Measurements from ENCODE around the gene STAG1. TPM values are rescaled to one million over a fixed set of nuclear protein-coding genes. Genes with fewer than 3 reads are reported as not detected.

The STAG1 gene
- total and polyA plus RNA-seq, 9 of the 15 experiments (the other 6 are each of a cell fraction or from before 2014, with no cell fraction given) = 2.7 to 17.7 (median 8.8) TPM

- H3K79me2 ChIP-seq (ENCODE audit: control insufficient read depth, insufficient read depth, low read length) = no peaks in the 10 kb centered on the region
- POLR2A ChIA-PET = no interaction called here
- H3K36me3 ChIP-seq (ENCODE audit: control insufficient read depth, insufficient read depth, low read length) = no peaks in the 10 kb centered on the region
- no peak overlapping the region for H3K9ac ChIP-seq (ENCODE audit: insufficient read depth in 1 of 2, low read depth in 2 of 2, low read length in 2 of 2)
- intact Hi-C loops (cut with micrococcal nuclease) (no loop called here), in situ Hi-C loops (cut with MboI) (no loop called here)
- no peaks in the 10 kb centered on the region for H4K20me1 ChIP-seq (replicated peaks; ENCODE audit: control insufficient read depth, insufficient read depth, low read length)
- WGBS (ENCODE audit: insufficient coverage, low coverage, missing lambda C conversion rate) = 57% methylated on average over 6 of the region's 6 CpGs
- no peaks in the 10 kb centered on the region for H3K9me3 ChIP-seq (replicated peaks; ENCODE audit: control insufficient read depth, insufficient read depth, low read depth, low read length)
- CTCF ChIA-PET (ENCODE audit: low intra/inter-chr PET ratio) = no interaction called here
- H3K4me2 ChIP-seq (ENCODE audit: insufficient read depth, low read length) = no peak overlapping the region
- no peaks in the 10 kb centered on the region for H3K27me3 ChIP-seq (ENCODE audit: control insufficient read depth in 2 of 2, insufficient read depth in 2 of 2, low read length in 2 of 2)
- H2AFZ ChIP-seq (ENCODE audit: low read depth, low read length) = no peak overlapping the region
- FAIRE-seq (no peak), ATAC-seq (no peak), DNase-seq (ENCODE audit: extremely low read depth in 1 of 4, low spot score in 3 of 4) (no peak)
- no TSS peak for BruUV-seq (replicated peaks)
- no peak overlapping the region for H3K27ac ChIP-seq (ENCODE audit: extremely low read depth, low read depth, low read length)
- TF ChIP-seq ZBTB1 (CRISPR knock-in tag; IDR thresholded peaks at IDR 0.05; ENCODE audit: borderline replicate concordance, low read depth) (no peak), ZNF316 (IDR thresholded peaks at IDR 0.05) (peak; percentile 21; the same call in 1 of the 2 replicates)
- H3K9me1 ChIP-seq (ENCODE audit: control insufficient read depth, insufficient read depth, low read length) = no peaks in the 10 kb centered on the region
- H3K4me3 ChIP-seq = no peak overlapping the region
- peaks cover 0 to 22% of the 10 kb centered on the region in 2 experiments; a peak in 3 of 5 replicates for H3K4me1 ChIP-seq (replicated peaks in 1 of 2; ENCODE audit: control insufficient read depth in 2 of 2, insufficient read depth in 2 of 2, low read length in 2 of 2)
These were observed 175.7 kb downstream of the STAG1 start for GRCh38 chr3:136576279-136577009.

- DNase-seq (ENCODE audit: extremely low read depth in 1 of 4, low spot score in 3 of 4) = no peak
- Histone ChIP-seq H3K36me3 (ENCODE audit: control insufficient read depth, insufficient read depth, low read length) (no peaks in the 10 kb centered on the region), H3K4me2 (ENCODE audit: insufficient read depth, low read length) (no peak overlapping the region), H3K9ac (ENCODE audit: insufficient read depth in 1 of 2, low read depth in 2 of 2, low read length in 2 of 2) (no peak overlapping the region), H3K27ac (ENCODE audit: extremely low read depth, low read depth, low read length) (no peak overlapping the region), H3K9me1 (ENCODE audit: control insufficient read depth, insufficient read depth, low read length) (no peaks in the 10 kb centered on the region), H3K9me3 (replicated peaks; ENCODE audit: control insufficient read depth, insufficient read depth, low read depth, low read length) (no peaks in the 10 kb centered on the region), H2AFZ (ENCODE audit: low read depth, low read length) (no peak overlapping the region), H3K4me3 (no peak overlapping the region), H3K4me1 (replicated peaks in 1 of 2; ENCODE audit: control insufficient read depth in 2 of 2, insufficient read depth in 2 of 2, low read length in 2 of 2) (no peaks in the 10 kb centered on the region; a peak in 1 of 5 replicates), H3K27me3 (ENCODE audit: control insufficient read depth in 2 of 2, insufficient read depth in 2 of 2, low read length in 2 of 2) (no peaks in the 10 kb centered on the region), H4K20me1 (replicated peaks; ENCODE audit: control insufficient read depth, insufficient read depth, low read length) (no peaks in the 10 kb centered on the region), H3K79me2 (ENCODE audit: control insufficient read depth, insufficient read depth, low read length) (no peaks in the 10 kb centered on the region)
- BruUV-seq (replicated peaks) = no TSS peak
- ChIA-PET CTCF (ENCODE audit: low intra/inter-chr PET ratio) (no interaction called here), POLR2A (no interaction called here)
- ATAC-seq = no peak
- intact Hi-C loops (cut with micrococcal nuclease) = no loop called here
- in situ Hi-C loops (cut with MboI) = no loop called here
- WGBS (ENCODE audit: insufficient coverage, low coverage, missing lambda C conversion rate) = 43% methylated on average over 2 of the region's 2 CpGs
- FAIRE-seq = no peak
- TF ChIP-seq, protein P1, sequence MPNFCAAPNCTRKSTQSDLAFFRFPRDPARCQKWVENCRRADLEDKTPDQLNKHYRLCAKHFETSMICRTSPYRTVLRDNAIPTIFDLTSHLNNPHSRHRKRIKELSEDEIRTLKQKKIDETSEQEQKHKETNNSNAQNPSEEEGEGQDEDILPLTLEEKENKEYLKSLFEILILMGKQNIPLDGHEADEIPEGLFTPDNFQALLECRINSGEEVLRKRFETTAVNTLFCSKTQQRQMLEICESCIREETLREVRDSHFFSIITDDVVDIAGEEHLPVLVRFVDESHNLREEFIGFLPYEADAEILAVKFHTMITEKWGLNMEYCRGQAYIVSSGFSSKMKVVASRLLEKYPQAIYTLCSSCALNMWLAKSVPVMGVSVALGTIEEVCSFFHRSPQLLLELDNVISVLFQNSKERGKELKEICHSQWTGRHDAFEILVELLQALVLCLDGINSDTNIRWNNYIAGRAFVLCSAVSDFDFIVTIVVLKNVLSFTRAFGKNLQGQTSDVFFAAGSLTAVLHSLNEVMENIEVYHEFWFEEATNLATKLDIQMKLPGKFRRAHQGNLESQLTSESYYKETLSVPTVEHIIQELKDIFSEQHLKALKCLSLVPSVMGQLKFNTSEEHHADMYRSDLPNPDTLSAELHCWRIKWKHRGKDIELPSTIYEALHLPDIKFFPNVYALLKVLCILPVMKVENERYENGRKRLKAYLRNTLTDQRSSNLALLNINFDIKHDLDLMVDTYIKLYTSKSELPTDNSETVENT (CRISPR knock-in tag; IDR thresholded peaks at IDR 0.05) = no peak
- TF ChIP-seq RFX5 (IDR thresholded peaks at IDR 0.05; ENCODE audit: low read depth, low read length) = no peak
- no peak for TF ChIP-seq ELF2 (CRISPR knock-in tag; IDR thresholded peaks at IDR 0.05)
- TF ChIP-seq, protein P2, sequence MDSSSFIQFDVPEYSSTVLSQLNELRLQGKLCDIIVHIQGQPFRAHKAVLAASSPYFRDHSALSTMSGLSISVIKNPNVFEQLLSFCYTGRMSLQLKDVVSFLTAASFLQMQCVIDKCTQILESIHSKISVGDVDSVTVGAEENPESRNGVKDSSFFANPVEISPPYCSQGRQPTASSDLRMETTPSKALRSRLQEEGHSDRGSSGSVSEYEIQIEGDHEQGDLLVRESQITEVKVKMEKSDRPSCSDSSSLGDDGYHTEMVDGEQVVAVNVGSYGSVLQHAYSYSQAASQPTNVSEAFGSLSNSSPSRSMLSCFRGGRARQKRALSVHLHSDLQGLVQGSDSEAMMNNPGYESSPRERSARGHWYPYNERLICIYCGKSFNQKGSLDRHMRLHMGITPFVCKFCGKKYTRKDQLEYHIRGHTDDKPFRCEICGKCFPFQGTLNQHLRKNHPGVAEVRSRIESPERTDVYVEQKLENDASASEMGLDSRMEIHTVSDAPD (CRISPR knock-in tag; IDR thresholded peaks at IDR 0.05) = no peak
- no peak for TF ChIP-seq PHTF2 (CRISPR knock-in tag; IDR thresholded peaks at IDR 0.05)
These were observed 184.5 kb downstream of the STAG1 start for GRCh38 chr3:136567599-136568188.

Measured in K562 (cell line).